ENCODE results near the gene DNAJC11. TPM values are rescaled to one million over a fixed set of nuclear protein-coding genes. Genes with fewer than 3 reads are reported as not detected.
"Not testable (repeated sequence)": the region's sequence is repeated elsewhere in the genome, so short reads cannot be mapped to it uniquely, and the experiment has no call there.

The DNAJC11 gene
- total RNA-seq, 1 experiment from 2014 or later = 33.4 TPM

DNA sequence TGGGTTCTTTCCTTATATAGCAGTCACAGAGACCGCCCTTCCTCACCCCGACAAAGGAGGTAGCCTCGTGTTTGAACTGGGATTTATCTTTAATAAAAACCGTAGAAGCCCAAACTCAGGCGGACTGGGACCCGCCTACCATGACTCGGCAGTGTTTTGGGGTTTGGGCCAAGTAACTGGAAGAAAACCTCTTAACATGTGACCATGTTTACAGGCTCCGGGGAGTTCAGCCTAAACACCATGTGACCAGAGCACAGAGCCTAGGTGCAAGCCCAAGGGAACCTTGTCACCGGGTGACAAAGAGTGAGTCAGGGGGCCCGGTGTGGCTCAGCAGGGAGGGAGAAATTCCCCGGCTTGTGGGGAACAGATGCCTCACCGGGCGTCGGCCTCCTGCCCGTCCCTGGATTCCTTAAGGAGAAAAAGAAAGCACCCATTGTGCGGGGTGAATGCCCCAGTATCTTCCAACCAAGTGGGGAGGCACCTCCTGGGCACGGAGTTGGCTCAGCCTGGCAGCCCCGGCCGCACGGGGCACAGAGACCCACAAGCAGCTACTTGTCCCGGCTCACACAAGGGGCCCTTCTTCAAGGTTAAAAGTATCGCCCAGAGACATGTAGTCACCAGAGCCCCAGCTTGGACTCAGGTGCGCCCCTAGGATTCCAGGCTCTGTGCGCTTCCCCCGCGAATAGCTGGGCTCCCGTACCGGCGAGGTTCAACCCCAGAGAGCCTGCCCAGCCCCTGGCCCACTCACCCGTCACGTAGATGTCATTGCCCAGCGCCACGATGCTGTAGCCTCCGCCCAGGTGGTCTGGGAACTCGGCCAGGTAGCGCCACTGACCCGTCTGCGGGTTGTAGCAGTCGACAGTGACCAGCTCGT lies 100.3 kb downstream of the DNAJC11 start:
- peak overlapping the region; percentile 100 for H3K4me2 ChIP-seq (ENCODE audit: low read depth, low read length, poor library complexity, severe bottlenecking)
- no peaks in the 10 kb centered on the region for H3K27me3 ChIP-seq (ENCODE audit: low read length)
- peaks cover 29% of the 10 kb centered on the region for H3K79me2 ChIP-seq (ENCODE audit: low read length)
- peak overlapping the region; percentile 81 for H3K9ac ChIP-seq (ENCODE audit: low read length)
- H3K36me3 ChIP-seq (ENCODE audit: insufficient read depth, low read length) = peaks cover 3% of the 10 kb centered on the region; the same call in 1 of the 2 replicates
- H3K27ac ChIP-seq (ENCODE audit: low read length) = no peak overlapping the region
- no peaks in the 10 kb centered on the region for H4K20me1 ChIP-seq (ENCODE audit: insufficient read depth, low read depth, low read length)
- H2AFZ ChIP-seq (ENCODE audit: low read length) = peak overlapping the region; percentile 28; the same call in 1 of the 2 replicates
- H3K4me1 ChIP-seq (ENCODE audit: low read length) = peaks cover 32% of the 10 kb centered on the region
- no peaks in the 10 kb centered on the region for H3K9me2 ChIP-seq (replicated peaks; ENCODE audit: insufficient read depth, low read length)
- H3K9me3 ChIP-seq (ENCODE audit: low read length) = no peaks in the 10 kb centered on the region
- peak; percentile 76 for DNase-seq
- peak overlapping the region; percentile 91 for H3K4me3 ChIP-seq (ENCODE audit: low read length)

DNA sequence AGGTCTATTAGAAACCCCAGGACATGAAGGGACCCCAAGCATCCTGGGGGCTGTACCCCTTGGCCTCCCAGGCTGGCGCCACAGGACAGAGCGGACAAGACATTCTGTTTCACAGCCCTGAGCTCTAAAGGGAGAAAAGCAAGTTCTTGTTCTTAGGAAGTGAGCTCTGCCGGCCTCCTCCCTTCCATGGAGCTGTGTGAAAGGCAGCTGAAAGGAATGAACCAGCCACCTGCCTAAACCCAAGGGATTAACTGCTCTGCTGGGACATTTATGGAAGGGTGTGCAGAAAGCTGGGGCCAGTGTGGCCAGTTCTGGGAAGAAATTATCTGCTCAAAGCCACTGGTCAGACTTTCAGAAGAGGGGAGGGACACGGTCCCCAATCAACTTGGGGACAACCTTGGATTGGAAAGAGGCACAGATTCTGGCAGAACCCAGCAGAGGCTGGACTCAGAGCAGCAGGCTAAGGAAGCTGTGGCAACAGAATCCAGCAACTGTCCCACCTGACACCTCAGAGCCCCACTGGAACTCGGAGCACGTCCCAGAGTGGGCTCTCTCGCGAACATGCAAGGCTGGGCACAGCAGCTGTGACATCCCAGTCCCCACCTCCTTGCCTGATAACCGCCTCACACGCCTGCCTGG lies 101.1 kb downstream of the DNAJC11 start:
- Histone ChIP-seq H3K4me1 (ENCODE audit: low read length) (peaks cover 32% of the 10 kb centered on the region), H3K36me3 (ENCODE audit: insufficient read depth, low read length) (peaks cover 3% of the 10 kb centered on the region; the same call in 1 of the 2 replicates), H4K20me1 (ENCODE audit: insufficient read depth, low read depth, low read length) (0 out of 2 replicates have a peak, but pooled peaks cover 2% of the 10 kb centered on the region), H3K9me3 (ENCODE audit: low read length) (no peaks in the 10 kb centered on the region), H3K27me3 (ENCODE audit: low read length) (no peaks in the 10 kb centered on the region), H3K9me2 (replicated peaks; ENCODE audit: insufficient read depth, low read length) (no peaks in the 10 kb centered on the region), H3K27ac (ENCODE audit: low read length) (peak overlapping the region; percentile 10; the same call in 1 of the 2 replicates), H3K79me2 (ENCODE audit: low read length) (peaks cover 29% of the 10 kb centered on the region), H3K4me3 (ENCODE audit: low read length) (peak overlapping the region; percentile 91), H2AFZ (ENCODE audit: low read length) (no peak overlapping the region), H3K4me2 (ENCODE audit: low read depth, low read length, poor library complexity, severe bottlenecking) (peak overlapping the region; percentile 100), H3K9ac (ENCODE audit: low read length) (peak overlapping the region; percentile 81)
- DNase-seq = peak; percentile 40

DNA sequence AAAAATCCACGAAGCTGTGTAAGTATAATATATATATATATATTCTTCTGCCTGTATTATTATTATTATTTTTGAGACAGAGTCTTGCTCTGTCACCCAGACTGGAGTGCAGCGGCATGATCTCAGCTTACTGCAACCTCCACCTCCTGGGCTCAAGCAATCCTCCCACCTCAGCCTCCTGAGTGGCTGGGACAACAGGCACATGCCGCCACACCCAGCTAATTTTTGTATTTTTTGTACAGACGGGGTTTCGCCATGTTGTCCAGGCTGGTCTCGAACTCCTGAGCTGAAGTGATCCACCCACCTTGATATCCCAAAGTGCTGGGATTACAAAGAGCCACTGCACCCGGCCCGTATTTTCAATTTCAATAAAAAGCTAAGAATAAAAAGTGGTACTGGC lies 101.6 kb downstream of the DNAJC11 start:
- H3K9me3 ChIP-seq (ENCODE audit: low read length); H3K36me3 ChIP-seq (ENCODE audit: insufficient read depth, low read length); H3K27ac ChIP-seq (ENCODE audit: low read length); DNase-seq; H2AFZ ChIP-seq (ENCODE audit: low read length); H3K9me2 ChIP-seq (replicated peaks; ENCODE audit: insufficient read depth, low read length); H4K20me1 ChIP-seq (ENCODE audit: insufficient read depth, low read depth, low read length); H3K27me3 ChIP-seq (ENCODE audit: low read length): not testable (repeated sequence)
- H3K9ac ChIP-seq (ENCODE audit: low read length) = peak overlapping the region; percentile 81
- peak overlapping the region; percentile 100 for H3K4me2 ChIP-seq (ENCODE audit: low read depth, low read length, poor library complexity, severe bottlenecking)
- peaks cover 29% of the 10 kb centered on the region for H3K79me2 ChIP-seq (ENCODE audit: low read length)
- peaks cover 32% of the 10 kb centered on the region for H3K4me1 ChIP-seq (ENCODE audit: low read length)
- peak overlapping the region; percentile 91 for H3K4me3 ChIP-seq (ENCODE audit: low read length)

DNA sequence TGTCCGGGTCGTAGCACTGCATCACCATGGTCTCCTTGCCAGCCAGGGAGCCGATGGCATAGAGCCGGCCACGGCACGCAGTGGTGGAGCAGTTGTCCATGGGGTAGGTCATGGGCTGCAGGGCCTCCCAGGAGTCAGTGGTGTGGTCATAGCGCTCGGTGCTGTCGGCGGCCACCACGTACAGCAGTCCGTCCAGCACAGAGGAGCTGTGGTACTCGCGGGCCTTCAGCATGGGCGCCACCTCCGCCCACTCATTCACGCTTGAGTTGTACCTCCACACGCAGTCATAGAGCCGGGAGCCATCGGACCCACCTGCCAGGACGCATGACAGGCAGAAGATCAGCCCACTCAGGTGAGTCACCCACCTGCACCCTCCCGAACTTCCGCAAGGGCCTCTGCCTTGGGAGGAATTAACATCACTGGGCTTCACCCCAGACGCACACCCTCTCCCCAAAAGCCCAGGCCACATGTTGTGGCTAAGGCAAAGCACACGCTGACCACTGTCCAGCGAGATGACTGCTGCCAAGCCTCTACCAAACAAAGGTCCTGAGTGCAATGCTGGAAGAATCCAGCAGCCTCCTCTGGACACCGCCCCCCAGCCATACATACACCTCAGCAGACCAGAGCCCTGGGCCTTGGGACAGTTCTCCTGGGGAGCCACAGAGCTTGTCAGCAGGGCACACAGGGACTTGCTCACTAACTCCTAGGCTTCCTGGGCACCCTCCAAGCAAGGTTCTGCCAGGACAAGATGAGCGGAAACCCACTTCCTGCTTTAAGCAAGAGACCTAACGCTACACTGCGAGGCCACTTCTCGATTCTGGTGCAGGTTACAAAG lies 102.3 kb downstream of the DNAJC11 start:
- Histone ChIP-seq H3K4me1 (ENCODE audit: low read length) (peaks cover 32% of the 10 kb centered on the region), H3K4me2 (ENCODE audit: low read depth, low read length, poor library complexity, severe bottlenecking) (no peak overlapping the region), H3K9ac (ENCODE audit: low read length) (no peak overlapping the region)

DNA sequence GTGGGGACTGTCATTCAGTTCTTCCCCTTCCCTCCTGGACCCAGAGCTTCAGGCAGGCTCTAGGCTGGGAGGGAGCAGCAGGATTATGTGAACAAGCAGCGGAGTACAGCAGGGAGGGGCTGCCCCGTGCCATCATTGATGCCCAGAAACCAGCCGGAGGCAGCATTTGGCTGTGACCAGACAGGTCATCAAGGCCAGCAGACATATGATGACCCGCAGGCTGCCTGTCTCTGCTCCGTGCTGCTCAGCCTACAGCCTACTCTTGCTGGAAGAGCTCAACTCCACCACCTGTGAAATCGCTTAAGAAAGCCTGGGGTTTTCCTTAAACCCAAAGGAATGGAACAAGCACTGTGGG lies 103.9 kb downstream of the DNAJC11 start:
- Histone ChIP-seq H3K27ac (ENCODE audit: low read length) (no peak overlapping the region), H3K4me1 (ENCODE audit: low read length) (peaks cover 25% of the 10 kb centered on the region), H3K4me2 (ENCODE audit: low read depth, low read length, poor library complexity, severe bottlenecking) (no peak overlapping the region), H3K36me3 (ENCODE audit: insufficient read depth, low read length) (peaks cover 3% of the 10 kb centered on the region; the same call in 1 of the 2 replicates), H3K27me3 (ENCODE audit: low read length) (no peaks in the 10 kb centered on the region), H3K9ac (ENCODE audit: low read length) (no peak overlapping the region), H3K4me3 (ENCODE audit: low read length) (no peak overlapping the region), H3K9me3 (ENCODE audit: low read length) (no peaks in the 10 kb centered on the region), H2AFZ (ENCODE audit: low read length) (no peak overlapping the region), H4K20me1 (ENCODE audit: insufficient read depth, low read depth, low read length) (0 out of 2 replicates have a peak, but pooled peaks cover 3% of the 10 kb centered on the region), H3K79me2 (ENCODE audit: low read length) (peaks cover 29% of the 10 kb centered on the region), H3K9me2 (replicated peaks; ENCODE audit: insufficient read depth, low read length) (no peaks in the 10 kb centered on the region)
- no peak for DNase-seq

More for the DNA sequence above, 102.3 kb downstream of the DNAJC11 start:
- Histone ChIP-seq H3K36me3 (ENCODE audit: insufficient read depth, low read length) (peaks cover 3% of the 10 kb centered on the region; the same call in 1 of the 2 replicates), H3K9me3 (ENCODE audit: low read length) (no peaks in the 10 kb centered on the region), H3K4me3 (ENCODE audit: low read length) (no peak overlapping the region), H3K79me2 (ENCODE audit: low read length) (peaks cover 29% of the 10 kb centered on the region), H4K20me1 (ENCODE audit: insufficient read depth, low read depth, low read length) (0 out of 2 replicates have a peak, but pooled peaks cover 3% of the 10 kb centered on the region), H3K27ac (ENCODE audit: low read length) (no peak overlapping the region), H3K9me2 (replicated peaks; ENCODE audit: insufficient read depth, low read length) (no peaks in the 10 kb centered on the region), H3K27me3 (ENCODE audit: low read length) (no peaks in the 10 kb centered on the region), H2AFZ (ENCODE audit: low read length) (no peak overlapping the region)
- DNase-seq = no peak

DNA sequence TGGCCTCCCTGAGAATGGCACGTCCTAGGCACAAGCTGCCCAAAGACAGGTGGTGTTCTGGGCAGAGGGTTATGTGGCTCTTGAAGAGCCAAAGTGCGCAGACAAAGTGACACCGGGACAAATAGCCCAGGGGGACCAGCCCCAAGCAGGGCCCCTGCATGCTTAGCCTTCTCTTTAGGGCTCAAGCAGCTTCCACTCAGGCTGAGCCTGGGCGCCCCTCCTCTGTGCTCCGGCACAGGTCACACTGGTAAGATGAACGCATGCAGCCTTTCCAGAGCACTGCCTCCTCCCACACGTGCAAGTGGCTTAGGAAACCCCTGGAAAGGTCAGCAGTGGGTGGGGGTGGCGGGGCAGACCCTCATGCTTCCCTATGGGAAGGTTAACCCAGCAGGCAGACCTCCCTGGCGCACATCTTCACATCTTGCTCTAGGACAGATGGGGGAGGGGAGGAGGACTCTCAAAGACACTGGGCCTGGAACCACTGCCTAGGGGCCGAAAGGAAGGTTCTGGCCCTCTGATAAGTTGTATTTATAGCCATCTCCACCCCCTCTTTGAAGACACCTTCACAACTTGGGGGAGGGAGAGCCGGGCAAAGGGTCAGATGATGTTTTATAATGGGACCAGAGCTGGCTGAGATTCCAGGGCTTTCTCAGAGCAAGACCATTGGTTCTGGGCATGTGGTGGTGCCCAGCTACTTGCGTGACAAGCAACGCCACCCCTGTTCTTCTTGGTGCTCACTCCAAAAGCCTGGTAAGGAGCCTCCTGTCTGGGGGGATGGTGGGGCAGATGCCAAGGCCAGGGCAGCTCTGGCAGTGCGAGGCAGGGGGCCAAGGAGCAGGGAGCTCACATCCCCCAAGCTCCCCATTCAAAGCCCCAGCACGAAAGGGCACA lies 104.5 kb downstream of the DNAJC11 start:
- Histone ChIP-seq H4K20me1 (ENCODE audit: insufficient read depth, low read depth, low read length) (0 out of 2 replicates have a peak, but pooled peaks cover 3% of the 10 kb centered on the region), H3K36me3 (ENCODE audit: insufficient read depth, low read length) (peaks cover 3% of the 10 kb centered on the region; the same call in 1 of the 2 replicates)

DNA sequence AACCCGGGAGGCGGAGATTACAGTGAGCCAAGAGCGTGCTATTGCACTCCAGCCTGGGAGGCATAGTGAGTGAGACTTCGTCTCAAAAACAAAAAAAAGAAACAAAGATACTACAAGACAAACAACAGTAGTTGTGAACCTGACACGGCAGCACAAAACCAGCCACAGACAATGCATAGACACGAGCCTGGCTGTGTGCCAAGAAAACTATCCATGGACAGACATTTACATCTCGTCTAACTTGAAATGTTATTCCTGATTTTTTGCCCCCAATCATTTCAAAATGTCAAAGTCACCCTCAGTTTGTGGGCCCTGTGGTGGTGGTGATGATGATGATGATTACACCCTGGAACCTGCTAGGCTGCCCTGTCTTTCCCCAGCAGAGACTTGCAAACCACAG lies 105.3 kb downstream of the DNAJC11 start:
- Histone ChIP-seq H3K9me3 (ENCODE audit: low read length) (no peaks in the 10 kb centered on the region), H3K9ac (ENCODE audit: low read length) (no peak overlapping the region), H3K4me3 (ENCODE audit: low read length) (no peak overlapping the region), H2AFZ (ENCODE audit: low read length) (no peak overlapping the region), H3K27me3 (ENCODE audit: low read length) (no peaks in the 10 kb centered on the region), H3K9me2 (replicated peaks; ENCODE audit: insufficient read depth, low read length) (no peaks in the 10 kb centered on the region), H4K20me1 (ENCODE audit: insufficient read depth, low read depth, low read length) (0 out of 2 replicates have a peak, but pooled peaks cover 3% of the 10 kb centered on the region), H3K79me2 (ENCODE audit: low read length) (peaks cover 24% of the 10 kb centered on the region), H3K4me2 (ENCODE audit: low read depth, low read length, poor library complexity, severe bottlenecking) (no peak overlapping the region), H3K36me3 (ENCODE audit: insufficient read depth, low read length) (peaks cover 3% of the 10 kb centered on the region; the same call in 1 of the 2 replicates), H3K4me1 (ENCODE audit: low read length) (peaks cover 13% of the 10 kb centered on the region), H3K27ac (ENCODE audit: low read length) (no peak overlapping the region)
- no peak for DNase-seq

More for the DNA sequence above, 104.5 kb downstream of the DNAJC11 start:
- H3K27me3 ChIP-seq (ENCODE audit: low read length) = no peaks in the 10 kb centered on the region
- H3K9ac ChIP-seq (ENCODE audit: low read length) = no peak overlapping the region
- no peaks in the 10 kb centered on the region for H3K9me2 ChIP-seq (replicated peaks; ENCODE audit: insufficient read depth, low read length)
- H3K4me1 ChIP-seq (ENCODE audit: low read length) = peaks cover 20% of the 10 kb centered on the region
- no peaks in the 10 kb centered on the region for H3K9me3 ChIP-seq (ENCODE audit: low read length)
- H2AFZ ChIP-seq (ENCODE audit: low read length) = no peak overlapping the region
- DNase-seq = no peak
- H3K4me3 ChIP-seq (ENCODE audit: low read length) = no peak overlapping the region
- H3K4me2 ChIP-seq (ENCODE audit: low read depth, low read length, poor library complexity, severe bottlenecking) = no peak overlapping the region
- no peak overlapping the region for H3K27ac ChIP-seq (ENCODE audit: low read length)
- peaks cover 29% of the 10 kb centered on the region for H3K79me2 ChIP-seq (ENCODE audit: low read length)
